ENCODE results near the gene NBPF15. TPM values are rescaled to one million over a fixed set of nuclear protein-coding genes. Genes with fewer than 3 reads are reported as not detected.
"Not testable (repeated sequence)": the region's sequence is repeated elsewhere in the genome, so short reads cannot be mapped to it uniquely, and the experiment has no call there.

Gene NBPF15
- polyA plus RNA-seq: 10 to 100 TPM in 2 of 3 donors, 1 to 10 TPM in 1; 9.9 to 14.3 (median 14.0) TPM

- 0 to 1% (median 1%) methylated on average over 46 to 64 of the region's 71 CpGs for WGBS, 3 donors
- H3K27ac ChIP-seq (ENCODE audit: low read depth, low read length): not testable (repeated sequence)
These were observed at the start of gene NBPF15 for GRCh38 chr1:144461136-144461759. Gene NBPF15, minus strand, starts transcription at chr1:144461669. Its CDS starts 21,666 bp downstream, at chr1:144440003.

GRCh38 chr1:144496429-144496828 lies 35.0 kb upstream of the NBPF15 start:
- not testable (repeated sequence) for H3K27ac ChIP-seq (ENCODE audit: low read depth, low read length)
- WGBS, 3 donors: 75 to 89% (median 88%) methylated on average over 1 of the region's 1 CpG

GRCh38 chr1:144494130-144494529 lies 32.7 kb upstream of the NBPF15 start:
- not testable (repeated sequence) for H3K27ac ChIP-seq (ENCODE audit: low read depth, low read length)
- WGBS, 3 donors: 48 to 65% (median 55%) methylated on average over 2 to 4 of the region's 4 CpGs

GRCh38 chr1:144490394-144490793 lies 28.9 kb upstream of the NBPF15 start:
- H3K27ac ChIP-seq (ENCODE audit: low read depth, low read length): not testable (repeated sequence)
- WGBS, 3 donors: 10 to 22% (median 18%) methylated on average over 10 to 17 of the region's 18 CpGs

- 31 to 57% (median 53%) methylated on average over 1 to 2 of the region's 2 CpGs for WGBS, 3 donors
- not testable (repeated sequence) for H3K27ac ChIP-seq (ENCODE audit: low read depth, low read length)
These were observed 25.5 kb upstream of the NBPF15 start for GRCh38 chr1:144487002-144487401.

- 7 to 12% (median 10%) methylated on average over 6 of the region's 15 CpGs for WGBS, 3 donors
- not testable (repeated sequence) for H3K27ac ChIP-seq (ENCODE audit: low read depth, low read length)
These were observed 23.9 kb upstream of the NBPF15 start for GRCh38 chr1:144485048-144485993.

GRCh38 chr1:144473897-144474296 lies 12.4 kb upstream of the NBPF15 start:
- no CpG with 5 or more reads among the region's 2 CpGs for WGBS, 3 donors

GRCh38 chr1:144471434-144471833 lies 10.0 kb upstream of the NBPF15 start:
- WGBS, 3 donors: 70 to 88% (median 87%) methylated on average over 3 of the region's 4 CpGs

More at GRCh38 chr1:144473897-144474296, 12.4 kb upstream of the NBPF15 start:
- H3K27ac ChIP-seq (ENCODE audit: low read depth, low read length): not testable (repeated sequence)

GRCh38 chr1:144461778-144462177 lies 309 bp upstream of the NBPF15 start:
- H3K27ac ChIP-seq (ENCODE audit: low read depth, low read length): not testable (repeated sequence)
- no CpG with 5 or more reads among the region's 17 CpGs for WGBS, 3 donors

More at GRCh38 chr1:144471434-144471833, 10.0 kb upstream of the NBPF15 start:
- not testable (repeated sequence) for H3K27ac ChIP-seq (ENCODE audit: low read depth, low read length)

- H3K27ac ChIP-seq (ENCODE audit: low read depth, low read length): not testable (repeated sequence)
- WGBS, 3 donors: 0% methylated on average over 6 of the region's 15 CpGs
These were observed 783 bp downstream of the NBPF15 start for GRCh38 chr1:144460686-144461085.

- not testable (repeated sequence) for H3K27ac ChIP-seq (ENCODE audit: low read depth, low read length)
- WGBS, 3 donors: 97 to 98% (median 98%) methylated on average over 12 to 18 of the region's 18 CpGs
These were observed 19.1 kb downstream of the NBPF15 start for GRCh38 chr1:144442402-144442801.

- H3K27ac ChIP-seq (ENCODE audit: low read depth, low read length): not testable (repeated sequence)
- 47 to 60% (median 55%) methylated on average over 5 to 6 of the region's 7 CpGs for WGBS, 3 donors
These were observed 21.7 kb downstream of the NBPF15 start for GRCh38 chr1:144439737-144440136.

GRCh38 chr1:144418891-144419694 lies 42.4 kb downstream of the NBPF15 start:
- WGBS, 3 donors: 5 to 6% (median 5%) methylated on average over 27 to 44 of the region's 46 CpGs
- not testable (repeated sequence) for H3K27ac ChIP-seq (ENCODE audit: low read depth, low read length)

- not testable (repeated sequence) for H3K27ac ChIP-seq (ENCODE audit: low read depth, low read length)
- 45 to 54% (median 45%) methylated on average over 9 to 16 of the region's 26 CpGs for WGBS, 3 donors
These were observed 47.9 kb downstream of the NBPF15 start for GRCh38 chr1:144413404-144414118.

GRCh38 chr1:144412491-144413403 lies 48.7 kb downstream of the NBPF15 start:
- not testable (repeated sequence) for H3K27ac ChIP-seq (ENCODE audit: low read depth, low read length)
- 2 to 4% (median 2%) methylated on average over 38 to 40 of the region's 41 CpGs for WGBS, 3 donors

- H3K27ac ChIP-seq (ENCODE audit: low read depth, low read length): not testable (repeated sequence)
- 1% methylated on average over 16 to 18 of the region's 23 CpGs for WGBS, 3 donors
These were observed 49.4 kb downstream of the NBPF15 start for GRCh38 chr1:144412068-144412471.

GRCh38 chr1:144402807-144403206 lies 58.7 kb downstream of the NBPF15 start:
- WGBS, 3 donors: 44 to 79% (median 69%) methylated on average over 4 to 5 of the region's 5 CpGs
- not testable (repeated sequence) for H3K27ac ChIP-seq (ENCODE audit: low read depth, low read length)
